ENCODE measurements around the gene BRS3.

DNA sequence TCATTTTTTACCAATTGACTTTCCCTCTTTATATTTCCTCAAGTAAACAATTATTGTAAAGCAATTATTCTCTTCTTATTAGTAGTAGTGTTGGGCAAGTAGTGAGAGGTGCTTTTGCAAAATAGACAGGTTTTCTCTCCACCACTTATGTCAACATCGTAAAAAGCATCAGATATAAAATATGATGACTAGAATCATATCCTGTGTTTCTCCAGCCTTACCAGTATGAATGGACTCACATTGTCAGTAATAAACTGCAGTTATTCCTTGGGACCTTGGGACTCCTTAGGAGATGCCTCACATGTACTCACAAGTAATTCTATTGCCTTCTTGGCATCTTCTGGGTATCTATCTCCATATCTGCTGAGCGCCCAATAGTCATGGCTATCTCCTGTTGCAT, 40.4 kb upstream of the BRS3 start:
- TF ChIP-seq, protein P1, sequence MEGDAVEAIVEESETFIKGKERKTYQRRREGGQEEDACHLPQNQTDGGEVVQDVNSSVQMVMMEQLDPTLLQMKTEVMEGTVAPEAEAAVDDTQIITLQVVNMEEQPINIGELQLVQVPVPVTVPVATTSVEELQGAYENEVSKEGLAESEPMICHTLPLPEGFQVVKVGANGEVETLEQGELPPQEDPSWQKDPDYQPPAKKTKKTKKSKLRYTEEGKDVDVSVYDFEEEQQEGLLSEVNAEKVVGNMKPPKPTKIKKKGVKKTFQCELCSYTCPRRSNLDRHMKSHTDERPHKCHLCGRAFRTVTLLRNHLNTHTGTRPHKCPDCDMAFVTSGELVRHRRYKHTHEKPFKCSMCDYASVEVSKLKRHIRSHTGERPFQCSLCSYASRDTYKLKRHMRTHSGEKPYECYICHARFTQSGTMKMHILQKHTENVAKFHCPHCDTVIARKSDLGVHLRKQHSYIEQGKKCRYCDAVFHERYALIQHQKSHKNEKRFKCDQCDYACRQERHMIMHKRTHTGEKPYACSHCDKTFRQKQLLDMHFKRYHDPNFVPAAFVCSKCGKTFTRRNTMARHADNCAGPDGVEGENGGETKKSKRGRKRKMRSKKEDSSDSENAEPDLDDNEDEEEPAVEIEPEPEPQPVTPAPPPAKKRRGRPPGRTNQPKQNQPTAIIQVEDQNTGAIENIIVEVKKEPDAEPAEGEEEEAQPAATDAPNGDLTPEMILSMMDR (conservative IDR thresholded peaks at IDR 0.05; ENCODE audit: low read depth, low read length) = no peak
- TF ChIP-seq EZH2 (IDR thresholded peaks at IDR 0.05; ENCODE audit: low read length, unreplicated experiment) = no peak
- TF ChIP-seq EZH2phosphoT487 (IDR thresholded peaks at IDR 0.05; ENCODE audit: borderline replicate concordance, low read length) = no peak

Measured in PC-3 (cell line).